ENCODE data around the gene NPY4R2.
"Not testable (repeated sequence)": the region's sequence is repeated elsewhere in the genome, so short reads cannot be mapped to it uniquely, and the experiment has no call there.

Gene NPY4R2

GRCh38 chr10:47936772-47937228 is 18.3 kb downstream of the NPY4R2 start:
- DNase-seq, result not testable (repeated sequence)

GRCh38 chr10:47937634-47938033 is 19.2 kb downstream of the NPY4R2 start:
- not testable (repeated sequence) for DNase-seq

DNA sequence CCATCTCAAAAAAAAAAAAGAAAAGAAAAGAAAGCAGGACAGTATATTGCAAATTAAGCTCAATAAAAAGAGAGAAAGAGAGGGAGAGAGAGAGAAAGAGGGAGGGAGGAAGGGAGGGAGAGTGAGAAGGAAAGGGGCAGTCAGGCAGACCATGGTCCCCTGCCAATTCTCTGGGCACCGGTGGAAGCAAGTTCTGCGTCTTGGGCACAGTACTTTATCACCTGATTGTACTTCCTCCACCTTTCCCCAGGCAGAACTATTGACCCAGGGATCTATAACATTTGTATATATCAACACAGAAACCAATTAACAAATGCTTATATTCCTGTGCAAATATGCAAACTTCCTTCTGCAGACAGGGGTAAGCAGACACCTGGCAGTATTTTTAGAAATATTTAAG is 22.4 kb downstream of the NPY4R2 start:
- not testable (repeated sequence) for DNase-seq

GRCh38 chr10:47941379-47941778 is 22.9 kb downstream of the NPY4R2 start:
- DNase-seq, result not testable (repeated sequence)

DNA sequence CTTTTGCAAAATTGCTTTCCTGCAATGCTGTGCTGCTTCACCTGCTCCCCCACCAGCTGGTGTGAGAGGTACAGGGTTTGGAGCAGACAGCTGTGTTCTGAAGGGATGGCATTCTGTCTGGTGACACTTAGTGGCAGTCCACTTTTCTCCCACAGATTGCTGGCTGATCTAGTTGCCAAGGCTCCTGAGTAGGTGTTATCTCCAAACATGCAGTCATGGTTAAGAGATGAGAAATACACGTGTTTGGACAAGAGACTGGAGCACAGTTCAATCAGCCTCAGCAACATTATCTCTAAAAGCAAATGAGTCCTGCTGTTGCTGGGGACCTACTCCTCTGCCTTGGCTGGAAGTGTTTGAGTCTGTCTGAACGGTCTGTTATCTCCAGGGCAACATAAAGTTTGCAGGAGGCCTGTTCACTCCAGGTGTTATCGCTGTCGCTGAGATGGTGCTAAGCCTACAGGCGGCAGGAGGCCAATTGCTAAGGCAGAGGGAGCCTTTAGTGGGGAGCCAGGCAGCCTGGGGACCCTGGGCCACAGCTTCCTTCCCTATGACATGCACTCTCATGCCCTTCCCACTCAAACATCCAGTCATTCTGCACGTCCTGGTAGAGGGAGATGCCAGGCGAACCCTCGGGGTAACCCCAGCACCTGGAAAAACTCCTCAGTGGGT is 24.0 kb downstream of the NPY4R2 start:
- not testable (repeated sequence) for DNase-seq

GRCh38 chr10:47943328-47943727 is 24.9 kb downstream of the NPY4R2 start:
- not testable (repeated sequence) for DNase-seq

DNA sequence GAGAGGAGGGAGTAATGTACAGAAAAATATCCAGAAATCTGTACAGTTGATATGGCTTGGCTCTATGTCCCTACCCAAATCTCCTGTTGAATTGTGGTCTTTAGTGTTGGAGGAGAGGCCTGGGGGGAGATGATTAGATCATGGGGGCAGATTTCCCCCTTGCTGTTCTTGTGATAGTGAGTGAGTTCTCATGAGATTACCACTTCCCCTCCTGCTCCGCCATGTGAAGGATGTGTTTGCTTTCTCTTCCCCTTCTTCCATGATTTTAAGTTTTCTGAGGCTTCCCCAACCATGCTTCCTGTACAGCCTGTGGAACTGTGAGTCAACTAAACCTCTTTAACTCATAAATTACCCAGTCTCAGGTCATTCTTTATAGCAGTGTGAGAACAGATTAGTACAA is 29.0 kb downstream of the NPY4R2 start:
- DNase-seq, result not testable (repeated sequence)

- not testable (repeated sequence) for DNase-seq
Observed at GRCh38 chr10:47957158-47957557, 38.7 kb downstream of the NPY4R2 start.

GRCh38 chr10:47959677-47960076 is 41.2 kb downstream of the NPY4R2 start:
- not testable (repeated sequence) for DNase-seq

DNA sequence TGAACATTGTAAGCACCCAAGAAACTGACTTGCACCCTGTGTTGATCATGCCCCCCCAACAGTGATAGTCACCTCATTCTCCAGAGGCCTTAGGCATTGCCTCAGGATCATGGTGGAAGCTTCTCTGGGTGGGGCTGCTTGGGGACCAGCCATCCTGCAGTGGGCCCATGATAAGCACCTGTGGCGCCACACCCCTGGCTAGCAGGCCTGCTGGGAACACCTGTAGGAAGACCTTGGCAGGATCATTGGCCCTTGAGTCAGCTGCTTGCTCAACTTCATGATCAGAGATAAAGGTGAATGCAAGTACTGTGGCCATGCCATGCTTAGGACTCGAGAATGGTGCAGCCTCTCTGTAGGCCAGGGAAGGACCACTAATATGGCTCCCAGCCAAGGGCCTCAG is 42.2 kb downstream of the NPY4R2 start:
- DNase-seq, result not testable (repeated sequence)

- DNase-seq, result not testable (repeated sequence)
Observed at GRCh38 chr10:47962785-47963184, 44.3 kb downstream of the NPY4R2 start.

GRCh38 chr10:47964280-47965063 is 46.0 kb downstream of the NPY4R2 start:
- DNase-seq, result not testable (repeated sequence)

DNA sequence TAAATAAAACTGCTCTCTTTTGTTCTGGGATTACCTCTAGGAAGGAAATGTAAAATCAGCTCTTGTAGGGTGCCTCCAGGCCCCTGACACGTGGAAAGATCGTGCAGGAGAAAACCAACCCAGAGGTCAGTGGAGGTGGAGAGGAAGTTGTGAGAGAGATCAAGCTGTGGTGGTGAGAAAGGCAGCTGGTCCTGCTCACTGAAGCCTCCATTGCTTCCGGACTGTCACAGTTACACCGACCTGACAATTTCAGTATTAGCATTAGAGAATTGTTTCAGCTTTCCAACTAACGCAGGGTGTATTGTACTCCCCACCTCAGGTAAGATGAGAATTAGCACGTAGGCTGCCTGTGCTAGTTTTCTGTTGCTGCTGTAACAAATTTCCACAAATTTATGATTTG is 50.5 kb downstream of the NPY4R2 start:
- DNase-seq, result not testable (repeated sequence)

DNA sequence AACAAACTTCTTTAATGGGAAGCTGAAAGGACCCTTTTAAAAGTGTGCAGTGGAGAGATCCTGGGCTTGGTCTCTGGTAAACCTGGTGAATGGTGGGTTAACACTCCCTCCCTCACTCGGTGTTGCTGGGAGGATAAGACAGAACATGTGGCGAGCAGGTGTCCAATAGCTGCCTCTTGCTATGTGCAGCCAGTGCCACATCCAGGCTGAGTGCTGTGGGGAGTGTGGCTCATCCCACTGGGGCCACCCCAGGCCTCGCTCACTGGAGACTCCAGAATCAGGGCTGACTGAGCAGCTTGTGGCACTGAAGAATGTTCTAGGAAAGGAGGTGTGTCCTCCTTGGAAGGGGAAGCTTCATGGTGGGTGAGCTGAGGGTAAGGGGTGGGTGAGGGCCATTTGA is 51.6 kb downstream of the NPY4R2 start:
- not testable (repeated sequence) for DNase-seq

DNA sequence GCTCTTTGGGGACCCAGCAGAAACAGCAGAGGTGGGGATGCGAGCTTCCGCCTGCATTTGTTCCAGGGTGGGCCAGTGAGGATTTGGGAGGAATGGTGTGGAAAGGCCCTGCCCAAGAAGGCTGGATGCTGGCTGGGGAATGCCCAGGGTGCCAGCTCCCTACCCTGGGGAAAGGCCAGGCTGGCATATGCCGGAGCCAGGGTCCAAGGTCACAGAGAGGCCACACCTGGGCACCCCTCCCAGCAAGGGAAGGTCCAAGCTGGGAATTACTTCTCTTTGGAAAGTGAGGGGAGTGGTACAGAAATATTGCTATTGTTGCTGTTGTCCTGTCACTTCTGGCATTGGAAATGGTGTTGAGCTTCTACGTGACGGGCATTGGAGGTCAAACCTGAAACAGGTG is 53.1 kb downstream of the NPY4R2 start:
- not testable (repeated sequence) for DNase-seq

DNA sequence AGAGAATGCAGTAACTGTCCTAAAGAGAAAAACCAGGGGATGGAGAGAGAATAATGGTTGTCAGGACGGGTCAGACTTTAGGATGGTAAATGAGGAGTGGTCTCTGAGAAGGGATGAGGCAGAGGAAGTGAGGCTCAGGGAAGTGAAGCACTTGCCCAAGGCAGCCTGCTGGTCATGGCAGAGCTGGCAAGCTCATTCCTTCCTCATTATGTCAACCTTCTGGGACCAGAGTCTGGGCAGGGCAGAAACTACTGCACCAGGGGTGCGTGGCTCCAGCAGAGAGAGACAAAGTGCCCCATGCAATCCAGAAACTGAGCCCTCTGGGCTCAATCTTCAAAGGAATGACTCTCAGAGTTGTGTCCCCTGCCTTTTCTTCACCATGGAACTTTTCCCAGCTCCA is 53.6 kb downstream of the NPY4R2 start:
- not testable (repeated sequence) for DNase-seq
